Activated CD8-positive, alpha-beta memory T cell treated with anti-CD3 and anti-CD28 coated beads for 4 hours (primary cell): ENCODE measurements around the gene MACROH2A2.
"Not testable (repeated sequence)": the region's sequence is repeated elsewhere in the genome, so short reads cannot be mapped to it uniquely, and the experiment has no call there.

Experiments
- DNase-seq, 2 donors: peaks; one replicate each; pipeline ENCODE4 v3.0.0-alpha.2; 2020; ENCODE audit warnings: low read depth in 2 of 2

The MACROH2A2 gene

DNA sequence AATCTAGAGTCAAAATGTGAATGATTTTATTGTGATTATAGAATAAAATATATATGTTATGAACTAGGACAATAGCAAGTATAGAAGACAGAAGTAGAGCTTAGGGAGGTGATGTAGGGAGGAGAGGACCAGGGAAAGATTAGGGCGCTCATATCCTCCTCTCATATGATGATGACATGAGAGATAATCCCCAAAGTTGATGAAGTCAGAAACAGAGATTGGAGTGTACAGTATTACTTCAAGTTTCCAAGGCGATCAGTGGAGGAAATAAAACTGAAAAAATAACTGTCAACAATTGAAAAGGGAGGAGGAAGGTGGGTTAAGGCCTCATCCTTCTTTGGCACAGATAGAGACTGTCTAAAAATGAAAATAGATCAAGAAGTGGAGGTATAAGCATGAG is 14.9 kb downstream of the MACROH2A2 start:
- DNase-seq = no peak

DNA sequence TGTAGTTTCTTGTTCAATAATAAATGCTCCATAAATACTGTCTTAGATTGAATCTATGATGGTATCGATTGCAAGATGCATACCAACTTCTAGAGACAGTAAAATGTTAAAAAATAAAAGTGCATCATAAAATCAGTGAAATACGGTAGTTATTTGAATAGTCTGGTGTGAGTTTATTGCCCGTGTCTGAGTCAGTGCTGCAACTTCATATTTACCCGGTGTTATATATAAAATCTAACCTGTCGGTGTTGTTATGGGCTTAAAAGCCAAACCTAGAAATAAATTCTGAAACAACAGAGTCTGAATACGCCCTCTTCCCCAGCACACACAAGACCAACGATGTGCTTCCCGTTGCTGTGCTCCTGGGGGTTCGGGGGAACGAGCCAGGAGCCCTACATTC is 16.3 kb downstream of the MACROH2A2 start:
- no peak for DNase-seq

DNA sequence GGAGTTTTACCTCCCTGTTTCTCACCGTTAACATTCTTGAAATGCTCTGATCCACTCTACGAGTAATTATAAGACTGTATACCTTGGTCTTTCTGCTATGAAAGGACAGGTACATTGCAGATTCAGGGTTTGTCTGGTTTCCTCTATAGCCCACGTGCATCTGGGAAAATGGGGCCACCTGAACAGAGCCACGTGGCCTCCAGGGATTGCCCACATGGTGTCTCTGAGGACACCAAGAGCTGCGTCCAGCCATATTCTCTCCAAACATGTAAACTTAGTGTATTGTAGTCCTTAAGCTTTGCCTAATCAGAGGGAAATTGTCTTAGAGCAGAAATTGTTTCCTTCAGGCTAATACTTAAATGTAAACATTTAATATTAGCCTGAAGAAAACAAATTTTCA is 16.7 kb downstream of the MACROH2A2 start:
- DNase-seq = no peak

DNA sequence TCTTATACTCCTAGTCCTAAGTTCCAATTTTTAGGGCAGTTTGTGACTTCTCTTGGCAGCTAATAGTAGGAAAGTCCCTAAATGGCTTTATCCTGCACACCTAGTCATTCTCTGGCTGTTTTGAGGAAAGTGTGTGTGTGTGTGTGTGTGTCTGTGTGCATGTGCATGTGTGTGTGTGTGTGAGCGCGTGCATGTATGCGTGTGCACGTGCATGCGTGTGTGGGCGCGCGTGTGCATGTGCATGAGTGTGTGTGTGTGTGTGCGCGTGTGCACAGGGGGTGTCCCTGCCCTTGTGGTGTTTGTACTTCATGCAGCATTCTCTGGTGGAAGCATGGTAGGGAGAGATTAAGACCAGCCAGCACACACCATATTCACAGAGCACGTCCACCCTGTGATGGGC is 18.2 kb downstream of the MACROH2A2 start:
- no peak for DNase-seq

DNA sequence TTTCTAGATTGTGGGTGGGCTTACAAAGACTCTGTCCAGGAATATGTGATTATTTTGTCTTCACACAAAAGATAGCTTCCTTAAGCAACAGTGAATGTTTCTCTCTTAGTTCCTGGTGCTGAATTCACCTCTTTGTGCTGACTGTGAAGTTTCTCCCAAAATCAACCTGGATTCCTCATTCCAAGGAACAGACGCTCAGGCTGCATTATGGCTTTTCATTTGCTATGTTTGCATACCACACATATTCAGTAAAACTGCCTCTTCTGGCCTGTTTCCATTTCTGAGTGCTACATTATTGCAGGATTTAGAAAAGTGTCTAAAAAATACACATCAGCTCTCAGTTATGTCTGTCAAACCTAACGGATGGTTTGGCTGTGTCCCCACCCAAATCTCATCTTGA is 21.5 kb downstream of the MACROH2A2 start:
- no peak for DNase-seq

DNA sequence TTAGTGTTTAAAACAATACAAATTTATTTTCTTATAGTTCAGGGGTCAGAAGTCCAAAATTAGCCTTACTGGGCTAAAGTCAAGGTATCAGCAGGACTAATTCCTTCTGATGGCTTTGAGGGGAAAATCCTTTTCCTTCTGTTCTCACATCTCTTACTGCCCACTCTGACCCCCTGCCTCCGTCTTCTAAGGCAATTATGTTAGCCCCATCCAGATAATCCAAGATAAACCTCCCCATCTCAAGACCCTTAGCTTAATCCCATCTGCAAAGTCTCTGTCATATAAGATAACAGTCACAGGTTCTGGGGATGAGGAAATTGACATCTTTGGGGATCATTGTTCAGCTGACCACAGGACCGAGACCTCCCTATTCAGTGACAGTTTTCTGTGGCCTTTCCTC is 22.3 kb downstream of the MACROH2A2 start:
- no peak for DNase-seq

DNA sequence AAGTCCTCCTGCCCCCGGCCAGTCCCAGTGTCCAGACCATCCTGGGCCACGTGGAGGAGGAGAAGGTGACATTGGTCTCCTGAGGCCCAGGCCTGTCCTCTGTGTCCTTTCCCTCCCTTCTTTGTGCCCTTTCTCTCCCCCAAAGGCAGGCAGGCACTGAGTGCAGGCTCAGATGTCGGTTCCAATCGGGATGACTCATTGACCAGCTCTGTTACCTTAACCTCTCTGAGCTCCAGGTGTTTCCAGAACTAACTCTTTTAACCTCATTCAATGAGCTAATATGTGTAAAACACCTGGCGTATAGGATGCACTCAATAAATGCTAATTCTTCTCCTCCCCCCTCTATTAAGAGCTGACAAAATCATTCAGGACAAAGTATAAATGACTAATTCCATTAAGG is 25.7 kb downstream of the MACROH2A2 start:
- no peak for DNase-seq

DNA sequence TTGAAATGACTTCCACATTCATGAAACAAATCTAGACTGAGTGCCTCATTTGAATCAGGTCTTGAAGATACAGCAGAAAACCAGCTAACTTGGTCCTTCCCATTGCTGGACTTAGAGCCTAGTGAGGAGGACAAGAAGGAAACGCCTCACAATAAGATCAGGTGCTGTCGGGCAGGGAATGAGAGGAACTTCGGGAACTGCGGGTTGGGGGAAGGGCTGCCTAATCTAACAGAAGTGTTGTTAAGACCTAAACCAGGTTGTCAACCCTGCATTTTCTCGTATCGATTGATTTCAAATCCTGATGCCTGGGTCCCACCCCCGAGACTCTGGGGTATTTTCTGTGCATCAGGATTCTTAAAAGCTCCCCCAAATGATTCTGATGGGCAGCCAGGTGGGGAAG is 26.3 kb downstream of the MACROH2A2 start:
- no peak for DNase-seq

DNA sequence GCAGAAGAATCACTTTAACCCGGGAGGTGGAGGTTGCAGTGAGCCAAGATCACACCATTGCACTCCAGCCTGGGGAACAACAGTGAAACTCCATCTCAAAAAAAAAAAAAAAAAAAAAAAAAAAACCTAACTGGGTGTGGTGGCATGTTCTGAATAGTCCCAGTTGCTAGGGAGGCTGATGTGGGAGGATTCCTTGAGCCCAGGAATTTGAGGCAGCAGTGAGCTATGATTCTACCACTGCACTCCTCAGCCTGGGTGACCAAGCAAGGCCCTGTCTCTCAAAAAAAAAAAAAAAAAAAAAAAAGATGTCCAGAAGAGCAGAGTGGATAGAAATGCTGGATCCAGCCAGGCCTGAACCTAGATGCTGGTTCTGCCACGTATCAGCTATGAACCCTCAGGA is 28.1 kb downstream of the MACROH2A2 start:
- DNase-seq = not testable (repeated sequence)

DNA sequence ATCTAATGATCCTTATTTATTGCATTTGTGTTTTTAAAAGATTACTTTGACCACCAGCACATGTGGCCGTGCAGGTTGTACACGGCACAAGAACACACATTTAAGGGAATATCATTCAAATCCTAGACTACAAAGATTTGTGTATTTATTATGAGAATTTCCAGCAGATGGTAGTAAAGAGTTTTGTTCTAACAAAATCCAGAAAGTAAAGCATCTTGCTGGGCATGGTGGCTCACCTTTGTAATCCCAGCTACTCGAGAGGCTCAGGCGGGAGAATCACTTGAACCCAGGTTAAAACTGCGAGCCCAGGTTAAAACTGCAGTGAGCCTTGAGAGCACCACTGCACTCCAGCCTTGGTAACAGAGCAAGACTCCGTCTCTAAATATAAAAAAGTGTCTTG is 31.5 kb downstream of the MACROH2A2 start:
- no peak for DNase-seq

DNA sequence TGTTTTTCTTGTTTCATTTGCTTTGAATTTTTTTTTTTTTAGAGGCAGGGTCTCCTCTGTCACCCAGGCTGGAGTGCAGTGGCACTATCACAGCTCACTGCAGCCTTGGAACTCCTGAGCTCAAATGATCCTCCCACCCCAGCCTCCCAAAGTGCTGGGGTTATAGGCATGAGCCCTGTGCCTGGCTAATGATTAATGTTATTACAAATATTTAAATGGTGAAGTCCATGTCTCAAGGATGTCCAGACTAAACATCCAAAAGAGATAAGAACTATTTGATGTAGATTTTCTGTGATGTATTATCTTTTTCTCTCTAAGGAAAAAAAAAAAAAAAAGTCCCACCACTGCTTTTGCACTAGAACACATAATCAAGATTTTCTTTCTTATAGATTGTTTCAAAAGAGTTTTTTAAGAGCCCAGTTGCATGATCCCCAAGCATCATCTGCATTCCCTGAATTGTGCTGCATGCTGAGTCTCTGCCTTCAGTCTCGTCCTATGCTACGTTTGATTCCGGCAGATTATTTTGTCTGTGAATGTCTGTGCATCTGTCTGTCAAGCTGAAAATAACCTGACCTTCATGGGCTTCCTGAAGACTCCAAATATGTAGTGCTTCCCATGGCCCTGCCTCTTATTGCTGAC is 33.4 kb downstream of the MACROH2A2 start:
- DNase-seq = no peak

DNA sequence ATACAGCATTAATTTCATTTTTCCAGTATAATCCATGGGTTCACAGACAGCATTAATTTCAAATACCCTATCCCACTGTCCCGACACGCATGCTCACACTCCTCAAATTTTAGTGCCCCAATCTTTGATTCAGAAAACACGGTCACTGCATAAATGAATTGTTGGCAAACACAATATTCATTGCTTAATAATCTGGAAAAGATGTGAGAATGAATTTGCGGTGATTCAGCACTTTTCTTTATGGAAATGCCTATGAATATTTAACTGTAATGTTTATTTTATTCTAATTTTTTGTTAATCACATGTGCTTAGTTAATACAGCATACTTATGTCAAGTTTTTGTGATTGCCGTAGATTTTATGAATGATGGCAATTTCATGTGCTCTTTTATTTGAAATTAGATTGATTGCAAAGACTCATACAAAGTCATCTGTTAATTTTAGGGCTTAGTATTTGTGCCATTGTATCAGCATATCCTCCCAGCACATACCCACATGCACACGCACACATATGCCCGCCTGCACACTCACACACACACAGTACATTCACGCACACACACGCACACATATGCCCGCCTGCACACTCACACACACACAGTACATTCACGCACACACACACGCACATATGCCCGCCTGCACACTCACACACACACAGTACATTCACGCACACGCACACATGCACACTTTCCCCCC is 35.1 kb downstream of the MACROH2A2 start:
- no peak for DNase-seq

DNA sequence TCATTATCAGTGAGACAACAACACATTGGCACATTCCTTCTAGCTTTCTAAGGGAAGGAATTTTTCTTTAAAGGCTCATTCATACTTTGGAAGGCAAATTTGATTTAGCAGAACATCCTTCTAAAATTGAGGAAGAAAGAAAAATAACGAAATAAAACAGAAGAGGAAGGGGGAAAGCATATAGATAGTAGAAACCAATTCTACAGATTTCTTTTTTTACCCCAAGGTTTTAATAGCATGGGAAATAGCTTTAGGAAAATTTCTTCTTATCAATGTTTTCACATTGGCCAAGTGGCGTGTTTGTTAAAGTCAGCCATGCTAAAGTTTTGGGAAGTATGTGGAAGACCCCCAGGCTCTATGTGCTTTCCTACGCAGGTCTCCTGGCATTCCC is 35.7 kb downstream of the MACROH2A2 start:
- no peak for DNase-seq

DNA sequence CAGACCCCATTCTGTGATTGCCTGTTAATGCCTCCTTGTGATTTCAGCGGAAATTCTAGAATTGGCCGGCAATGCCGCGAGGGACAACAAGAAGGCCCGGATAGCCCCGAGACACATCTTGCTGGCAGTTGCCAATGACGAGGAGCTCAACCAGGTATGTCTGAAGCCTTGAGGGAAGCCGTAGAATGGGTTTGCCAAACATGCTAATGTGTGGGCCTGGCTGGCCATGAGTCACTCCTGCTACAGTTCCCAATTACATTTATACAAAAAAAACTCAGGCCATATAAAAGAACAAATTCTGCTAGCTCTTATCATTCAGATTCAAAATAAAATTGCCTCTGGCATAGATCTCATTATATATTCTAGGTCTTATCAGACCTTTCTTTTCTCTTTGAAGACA is 37.4 kb downstream of the MACROH2A2 start:
- no peak for DNase-seq

DNA sequence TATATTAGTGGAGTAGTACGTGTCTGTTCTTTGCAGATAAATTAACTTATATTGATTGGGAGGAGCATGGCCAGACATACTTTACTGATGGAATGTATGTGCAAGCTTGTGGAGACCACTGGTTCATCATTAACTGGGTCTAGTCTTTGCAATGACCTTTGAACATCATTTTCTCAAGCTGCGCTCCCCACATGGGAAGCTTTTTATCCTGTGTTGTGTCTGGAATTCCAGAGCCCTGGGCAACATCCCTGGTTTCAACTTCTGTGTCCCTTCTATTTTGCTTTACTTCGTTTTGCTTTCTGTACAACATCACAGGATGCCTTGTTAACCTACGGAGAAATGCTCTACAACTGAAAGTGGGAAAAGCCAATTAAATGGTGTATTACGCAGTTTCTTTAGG is 38.3 kb downstream of the MACROH2A2 start:
- no peak for DNase-seq

DNA sequence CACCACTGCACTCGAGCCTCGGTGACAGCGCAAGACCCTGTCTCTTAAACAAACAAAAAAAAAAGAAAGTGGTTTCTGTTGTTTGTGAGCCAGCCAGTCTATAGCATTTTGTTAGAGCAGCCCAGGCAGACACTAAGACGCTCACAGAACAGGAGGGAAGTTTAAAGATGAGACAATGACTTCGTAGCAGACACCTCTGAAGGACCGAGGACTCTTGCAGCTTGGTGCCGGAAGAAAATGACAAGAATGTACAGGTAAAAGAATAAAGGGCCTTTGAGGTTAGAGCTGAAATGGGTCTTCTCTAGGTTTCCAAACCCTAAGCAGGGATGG is 39.7 kb downstream of the MACROH2A2 start:
- no peak for DNase-seq

DNA sequence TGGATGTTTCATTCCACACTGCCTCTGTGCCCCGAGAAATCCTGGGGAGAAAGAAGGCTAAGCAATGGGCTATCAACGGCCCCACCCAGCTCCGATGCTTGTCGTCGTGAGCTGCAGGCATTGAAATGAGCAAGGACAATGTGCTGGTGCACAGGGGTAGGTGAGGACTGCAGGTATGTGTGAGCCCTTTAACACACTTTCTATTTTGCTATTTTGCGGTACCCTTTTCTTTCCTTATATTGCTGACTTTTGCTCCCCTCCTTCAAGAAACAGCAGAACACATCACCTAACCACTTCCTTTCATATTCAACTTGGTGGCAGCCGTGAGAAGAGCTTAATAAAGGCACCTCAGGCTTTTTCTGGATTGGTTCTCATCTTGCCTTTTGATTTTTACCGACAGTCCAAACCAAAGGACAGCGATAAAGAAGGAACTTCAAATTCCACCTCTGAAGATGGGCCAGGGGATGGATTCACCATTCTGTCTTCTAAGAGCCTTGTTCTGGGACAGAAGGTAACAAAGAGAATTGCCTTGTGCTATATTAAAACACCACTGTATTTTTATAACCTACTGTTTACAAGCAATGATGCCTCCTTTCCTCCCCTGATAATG is 40.8 kb downstream of the MACROH2A2 start:
- DNase-seq = no peak

DNA sequence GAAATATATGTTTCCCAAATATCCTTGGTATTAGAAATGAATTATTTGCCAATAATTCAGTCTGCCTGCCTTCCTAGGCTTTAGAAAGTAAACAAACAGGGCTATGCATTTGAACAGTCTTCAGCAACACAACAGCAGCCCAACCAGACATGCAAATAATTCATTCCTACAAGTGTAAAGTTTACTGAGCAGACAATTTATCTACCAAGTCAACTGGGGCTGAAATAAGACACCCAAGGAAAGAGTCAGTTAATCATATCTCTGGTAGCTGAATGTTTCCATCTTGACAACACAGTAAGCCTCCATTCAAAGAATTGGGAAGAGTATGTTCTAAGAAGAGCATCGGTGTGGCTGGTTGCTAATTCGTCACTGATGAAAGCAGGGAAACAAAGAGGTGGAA is 41.6 kb downstream of the MACROH2A2 start:
- no peak for DNase-seq

DNA sequence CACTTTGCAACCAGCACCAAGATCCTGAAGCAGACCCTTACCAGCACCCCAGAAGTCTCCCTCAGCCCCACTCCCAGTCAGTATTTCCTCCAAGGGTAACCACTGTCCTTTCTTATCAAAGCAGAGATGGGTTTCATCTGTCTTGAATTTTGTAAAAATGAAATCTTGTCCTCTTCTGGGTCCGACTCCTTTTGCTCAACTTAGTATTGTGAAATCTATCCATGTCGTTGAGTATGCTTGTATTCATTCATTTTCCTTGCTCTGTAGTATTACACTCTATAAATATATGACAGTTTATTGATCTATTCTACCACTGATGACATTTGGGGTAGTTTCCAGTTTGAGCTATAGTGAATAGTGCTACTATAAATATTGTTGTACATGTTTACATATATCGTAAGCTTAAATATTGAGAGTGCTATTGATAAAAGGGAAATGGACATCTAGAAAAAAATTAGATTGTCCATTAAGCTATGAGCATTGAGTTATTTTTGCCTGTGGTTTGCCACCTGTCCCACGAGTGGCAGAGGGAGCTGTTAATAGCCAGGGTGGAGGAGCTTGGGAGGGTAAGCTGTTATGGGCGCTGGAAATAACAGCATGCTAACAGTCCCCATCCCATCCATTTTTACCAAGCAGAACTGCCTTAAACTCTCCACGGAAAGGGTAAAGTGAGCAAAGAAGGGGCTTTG is 43.5 kb downstream of the MACROH2A2 start:
- no peak for DNase-seq

DNA sequence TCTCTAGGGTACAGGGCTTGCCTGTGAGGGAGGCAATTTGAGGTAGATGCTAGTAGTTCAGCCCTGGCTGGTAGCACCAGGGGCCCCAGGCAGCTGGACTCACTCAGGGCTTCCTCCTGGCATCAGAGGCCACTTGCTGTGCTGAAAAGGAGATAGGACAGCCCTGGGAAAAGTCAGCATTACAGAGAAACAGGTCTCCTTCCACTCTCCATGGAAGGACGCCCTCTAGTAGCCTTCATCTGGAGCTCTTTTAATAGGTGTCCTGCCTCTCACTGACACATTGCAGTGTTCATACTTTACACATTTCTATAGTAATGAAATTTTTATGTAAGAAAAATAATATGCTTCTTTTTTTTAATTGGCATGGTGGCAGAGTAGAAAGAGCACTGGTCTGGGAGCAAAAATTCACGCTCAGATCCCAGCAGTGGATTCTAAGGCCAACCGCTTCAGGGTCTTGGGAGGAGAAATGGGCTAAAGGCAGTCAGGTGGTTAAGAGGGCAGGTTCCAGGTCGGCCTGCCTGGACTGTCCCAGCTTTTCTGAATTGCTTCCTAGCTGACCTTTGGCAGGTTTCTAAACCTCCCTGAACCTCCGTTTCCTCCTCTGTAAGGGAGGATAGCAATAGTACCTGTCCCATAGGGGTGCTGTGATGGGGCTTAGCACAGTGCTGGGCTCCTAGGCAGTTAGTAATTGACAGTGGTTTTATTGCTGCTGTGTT is 44.2 kb downstream of the MACROH2A2 start:
- DNase-seq = no peak

DNA sequence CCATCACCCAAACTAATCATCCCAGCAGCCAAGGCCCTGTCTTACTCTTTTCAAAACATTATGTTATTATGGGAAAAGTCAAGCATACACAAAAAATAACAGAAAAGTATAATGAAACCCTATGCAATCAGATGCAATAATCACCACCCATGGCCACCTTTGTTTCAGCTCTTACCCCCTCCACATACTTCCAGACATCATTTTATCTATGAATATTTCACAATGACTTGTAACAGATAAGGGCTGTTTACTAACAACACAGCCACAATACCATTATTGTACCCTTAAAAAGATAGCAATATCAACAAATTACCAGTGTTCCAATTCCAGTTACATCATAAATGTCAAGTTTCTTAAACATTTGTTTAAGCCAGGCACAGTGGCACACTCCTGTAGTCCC is 44.8 kb downstream of the MACROH2A2 start:
- DNase-seq = no peak

DNA sequence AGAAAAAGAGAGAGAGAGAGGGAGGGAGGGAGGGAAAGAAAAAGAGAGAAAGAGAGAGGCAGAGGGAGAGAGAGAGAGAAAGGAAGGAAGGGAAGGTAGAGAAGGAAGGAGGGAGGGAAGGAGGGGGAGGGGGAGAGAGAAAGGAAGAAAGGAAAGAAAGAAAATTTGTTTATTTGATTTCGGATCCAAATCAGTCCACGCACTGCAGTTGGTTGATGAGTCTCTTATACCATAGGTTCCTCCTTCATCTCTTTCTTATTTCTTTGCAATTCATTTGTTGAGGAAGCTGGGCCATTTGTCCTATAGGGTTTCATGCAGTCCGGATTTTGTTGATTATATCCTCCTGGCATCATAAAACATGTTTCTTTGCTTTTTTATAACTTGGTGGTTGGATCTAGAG is 45.6 kb downstream of the MACROH2A2 start:
- DNase-seq = no peak
